Measurements from ENCODE around the gene BANP.
"Not testable (repeated sequence)": the region's sequence is repeated elsewhere in the genome, so short reads cannot be mapped to it uniquely, and the experiment has no call there.

BANP gene

GRCh38 chr16:88016386-88016785 lies 65.2 kb downstream of the BANP start:
- DNase-seq, result not testable (repeated sequence)

DNA sequence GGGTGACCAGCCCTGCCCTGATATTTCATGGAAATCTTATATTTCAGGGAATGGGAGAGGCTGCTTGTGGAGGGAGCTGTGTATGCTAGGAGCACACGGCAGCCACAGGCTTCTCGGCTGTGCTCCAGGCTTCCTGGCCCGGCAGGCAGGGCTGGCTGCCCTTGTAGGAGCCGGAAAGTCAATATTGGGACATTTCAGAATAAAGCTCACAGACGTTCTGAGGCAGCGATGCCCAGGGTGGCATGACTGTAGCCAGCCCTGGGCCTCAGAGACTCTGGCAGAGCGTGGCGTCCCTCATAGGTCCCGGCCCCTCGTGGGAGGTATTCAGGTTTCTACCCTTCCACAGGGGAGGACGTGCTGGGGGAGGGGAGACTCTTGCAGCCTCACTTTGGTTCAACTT lies 65.7 kb downstream of the BANP start:
- no peak for DNase-seq

- DNase-seq, result no peak
These were observed 66.4 kb downstream of the BANP start for GRCh38 chr16:88017587-88018101.

GRCh38 chr16:88018382-88018781 lies 67.1 kb downstream of the BANP start:
- DNase-seq, result not testable (repeated sequence)

DNA sequence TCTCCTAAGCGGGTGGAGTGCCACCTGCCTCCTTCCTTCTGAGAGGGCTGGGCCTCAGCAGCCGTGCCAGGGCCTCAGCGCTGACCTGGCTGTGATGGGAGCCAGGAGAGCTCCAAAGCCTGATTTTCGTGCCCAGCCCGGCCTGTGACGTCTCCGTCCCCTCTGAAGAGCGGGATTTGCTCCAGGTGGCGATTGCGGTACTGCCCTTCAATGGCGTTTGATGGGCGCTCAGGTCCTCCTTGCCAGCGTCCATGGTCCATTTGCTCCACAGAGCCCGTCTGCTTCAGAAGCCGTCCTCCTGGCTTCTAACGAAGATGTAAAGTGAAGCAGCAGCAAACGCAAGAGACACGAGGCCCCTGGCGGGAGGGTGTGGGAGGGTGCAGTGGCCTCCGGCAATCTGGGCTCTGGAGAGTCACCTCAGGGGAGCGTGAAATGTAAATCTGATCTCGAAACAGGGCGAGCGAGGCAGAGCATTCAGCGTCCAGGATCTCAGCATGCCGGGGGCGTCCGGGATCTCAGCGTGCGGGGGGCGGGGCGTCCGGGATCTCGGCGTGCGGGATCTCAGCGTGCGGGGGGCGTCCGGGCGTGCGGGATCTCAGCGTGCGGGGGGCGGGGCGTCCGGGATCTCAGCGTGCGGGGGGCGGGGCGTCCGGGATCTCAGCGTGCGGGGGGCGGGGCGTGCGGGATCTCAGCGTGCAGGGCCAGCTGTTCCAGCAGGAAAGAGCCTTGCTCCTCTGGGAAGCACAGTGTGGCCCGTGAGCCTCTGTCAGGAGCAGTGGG lies 68.0 kb downstream of the BANP start:
- not testable (repeated sequence) for DNase-seq

GRCh38 chr16:88019821-88020515 lies 68.7 kb downstream of the BANP start:
- no peak for DNase-seq

GRCh38 chr16:88020516-88020885 lies 69.3 kb downstream of the BANP start:
- no peak for DNase-seq

DNA sequence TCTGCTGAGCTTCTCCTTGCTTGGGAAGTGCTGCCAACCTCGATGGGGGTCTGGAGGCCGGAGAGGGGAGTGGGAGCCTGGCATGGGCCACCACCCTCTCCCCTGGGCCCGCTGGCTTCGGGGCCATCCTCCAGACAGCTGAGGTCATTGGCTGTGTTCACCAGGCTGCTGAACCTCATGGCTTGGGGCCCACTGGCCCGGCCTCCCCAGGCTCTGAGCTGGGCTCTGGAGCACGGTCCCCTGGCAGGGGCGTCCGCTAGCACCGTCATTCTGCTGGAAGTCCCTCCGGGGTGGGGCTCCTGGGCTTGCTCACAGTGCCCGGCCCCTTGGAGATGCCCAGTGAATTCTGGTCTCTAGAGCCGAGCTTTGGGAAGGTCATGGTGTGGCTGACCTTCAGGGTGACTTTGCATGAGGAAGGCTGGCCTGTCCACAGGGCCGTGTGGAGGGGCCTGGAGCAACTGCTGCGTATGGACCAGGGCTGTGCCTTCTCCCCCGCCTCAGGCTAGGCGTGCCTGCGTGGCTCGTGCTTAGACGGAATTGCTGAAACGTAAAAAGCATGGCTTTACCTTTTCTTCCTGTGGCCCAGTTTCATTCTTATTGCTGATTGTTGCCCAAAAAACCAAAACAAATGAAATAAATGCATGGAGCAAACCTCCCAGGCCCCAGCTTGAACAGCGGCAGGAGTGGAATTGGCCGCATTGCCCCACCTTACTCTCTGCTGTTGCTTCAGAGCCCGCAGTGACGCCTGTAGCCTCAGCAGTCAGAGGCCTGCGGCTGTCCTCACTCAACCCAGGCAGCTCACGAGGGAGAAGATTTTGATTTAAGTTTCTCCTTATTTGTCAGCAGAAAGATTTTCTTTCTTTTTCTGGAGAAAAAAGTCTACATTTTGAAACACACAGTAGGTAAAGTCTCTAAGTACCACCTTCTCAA lies 70.1 kb downstream of the BANP start:
- not testable (repeated sequence) for DNase-seq

- no peak for DNase-seq
These were observed 71.1 kb downstream of the BANP start for GRCh38 chr16:88022076-88023042.

GRCh38 chr16:88023366-88023765 lies 72.1 kb downstream of the BANP start:
- DNase-seq, result no peak

GRCh38 chr16:88023786-88024185 lies 72.6 kb downstream of the BANP start:
- no peak for DNase-seq

- peak; percentile 8 for DNase-seq
These were observed 73.4 kb downstream of the BANP start for GRCh38 chr16:88024491-88025085.

DNA sequence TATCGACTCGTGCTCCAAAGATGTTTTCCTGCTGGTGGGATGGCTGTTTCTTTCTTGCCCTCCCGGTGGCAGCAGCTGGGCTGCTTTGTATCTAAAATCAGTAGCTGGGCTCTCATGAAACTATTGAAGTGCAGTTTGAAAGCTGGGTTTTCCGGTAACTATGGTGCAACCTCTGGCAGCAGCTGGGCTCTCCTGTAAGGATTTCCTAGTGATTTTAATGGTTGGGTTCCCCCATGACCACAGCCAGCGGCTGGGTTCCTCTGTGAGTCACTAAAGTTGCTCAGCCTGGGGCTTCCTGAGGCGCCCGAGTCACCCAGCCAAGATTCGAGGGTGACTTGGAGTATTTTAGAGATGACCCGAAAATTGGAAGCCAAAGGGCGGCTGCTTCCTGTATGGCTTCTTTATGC lies 73.9 kb downstream of the BANP start:
- peak; percentile 27 for DNase-seq

DNA sequence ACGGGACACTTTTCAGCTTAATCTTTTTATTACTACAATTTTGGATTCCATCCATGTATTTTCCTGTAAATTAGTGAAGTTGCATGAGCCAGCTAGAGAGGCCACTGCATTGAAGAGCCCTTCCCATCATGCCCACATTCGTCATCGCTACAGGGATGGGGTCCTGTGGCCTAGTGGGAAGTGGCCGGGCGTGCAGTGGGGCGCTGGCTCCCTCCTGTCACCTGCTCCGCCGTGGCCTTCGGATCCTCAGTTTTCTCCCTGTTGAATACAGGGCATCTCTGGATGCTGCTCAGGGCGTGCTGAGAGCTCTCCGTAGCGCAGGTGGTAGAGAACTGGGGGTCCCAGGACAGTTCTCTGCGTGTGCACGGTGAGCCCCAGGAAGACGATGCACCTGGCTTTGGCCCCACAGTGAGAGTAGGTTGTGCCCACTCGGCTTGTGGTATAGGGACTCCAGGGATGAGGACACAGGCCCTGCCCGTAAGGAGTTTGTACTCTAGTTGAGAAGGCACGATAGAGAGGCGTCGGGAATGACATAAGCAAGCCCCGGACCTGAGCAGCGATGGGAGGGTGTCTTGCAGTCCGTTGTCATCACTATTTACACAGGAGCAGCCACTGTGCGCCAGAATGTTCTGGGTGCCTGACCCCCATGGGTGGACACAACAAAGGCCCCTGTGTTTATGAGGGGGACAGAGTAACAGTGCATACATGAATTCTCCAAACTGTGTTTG lies 74.8 kb downstream of the BANP start:
- DNase-seq, result not testable (repeated sequence)

DNA sequence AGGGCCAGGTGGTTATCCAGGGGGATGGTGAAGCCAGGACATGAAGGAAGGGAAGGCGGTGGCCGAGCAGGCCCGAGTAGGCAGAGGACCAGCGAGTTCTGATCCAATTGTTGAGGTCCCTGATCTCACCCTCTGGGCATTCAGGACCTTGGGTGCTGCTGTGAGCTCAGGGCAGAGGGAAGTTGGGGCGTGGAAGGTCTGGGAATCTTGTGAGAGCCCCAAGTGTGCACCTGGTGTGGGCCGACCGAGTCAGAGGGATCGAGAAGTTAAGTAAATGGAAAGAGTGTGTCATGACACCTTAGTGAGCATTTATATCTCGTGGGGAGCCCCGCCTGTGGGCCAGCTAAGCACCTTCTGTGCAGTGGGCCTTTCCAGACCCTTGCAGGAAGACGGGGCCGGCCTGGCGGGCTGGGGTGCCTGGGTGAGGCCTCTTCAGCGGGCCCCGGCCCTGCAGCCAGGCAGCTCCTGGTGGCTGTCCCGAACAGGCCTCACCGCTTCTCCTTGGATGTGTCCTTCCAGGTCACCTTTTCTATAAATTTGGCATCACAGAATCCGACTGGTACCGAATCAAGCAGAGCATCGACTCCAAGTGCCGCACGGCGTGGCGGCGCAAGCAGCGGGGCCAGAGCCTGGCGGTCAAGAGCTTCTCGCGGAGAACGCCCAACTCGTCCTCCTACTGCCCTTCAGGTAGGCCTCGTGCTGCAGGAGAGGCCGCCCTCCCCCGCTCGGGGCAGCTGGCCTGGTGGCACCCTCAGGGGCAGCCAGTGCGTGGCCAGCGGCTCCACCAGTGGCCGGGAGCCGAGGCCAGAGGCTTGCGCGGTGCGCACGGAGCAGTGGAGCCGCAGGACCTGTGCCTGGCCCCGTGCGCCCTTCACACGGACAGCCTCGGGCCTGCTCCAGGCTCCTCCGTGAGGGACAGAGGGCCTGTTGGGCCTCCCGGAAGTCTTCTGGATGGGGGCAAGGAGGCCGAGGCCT lies 76.0 kb downstream of the BANP start:
- no peak for DNase-seq

DNA sequence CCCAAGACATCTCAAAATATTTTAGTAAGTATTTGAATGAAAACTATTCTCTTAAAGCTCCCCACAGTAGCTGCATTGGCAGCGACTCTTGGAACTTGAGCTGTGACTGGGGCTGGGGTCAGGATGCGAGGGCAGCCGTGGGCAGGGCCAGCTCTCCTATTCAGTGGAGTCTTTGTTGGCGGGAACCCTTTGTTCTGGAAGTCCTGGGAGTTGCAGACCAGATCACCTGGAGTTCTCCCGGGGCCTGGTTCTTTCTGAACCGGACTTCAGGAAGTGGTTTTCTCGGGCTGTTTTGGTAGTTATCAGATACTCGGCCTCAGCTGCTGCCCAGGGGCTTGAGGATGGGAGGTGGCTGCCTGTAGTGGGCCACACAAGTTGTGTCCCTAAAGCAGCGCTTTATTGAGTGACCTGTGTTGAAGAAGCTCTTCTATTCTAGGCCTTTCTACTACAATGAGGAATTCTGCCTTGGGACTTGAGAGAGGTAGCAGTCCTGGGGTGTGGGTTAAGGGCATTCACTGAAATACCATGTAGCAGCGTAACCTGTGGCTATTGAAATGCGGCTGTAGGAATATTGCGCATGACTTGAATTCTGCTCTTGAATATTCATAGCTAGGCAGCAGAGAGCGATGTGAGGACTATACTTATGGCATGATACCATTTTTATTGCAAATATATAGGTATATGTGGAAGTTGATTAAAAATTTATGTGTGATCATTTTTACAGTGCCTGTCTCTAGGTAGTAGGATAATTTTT lies 77.1 kb downstream of the BANP start:
- DNase-seq, result not testable (repeated sequence)

DNA sequence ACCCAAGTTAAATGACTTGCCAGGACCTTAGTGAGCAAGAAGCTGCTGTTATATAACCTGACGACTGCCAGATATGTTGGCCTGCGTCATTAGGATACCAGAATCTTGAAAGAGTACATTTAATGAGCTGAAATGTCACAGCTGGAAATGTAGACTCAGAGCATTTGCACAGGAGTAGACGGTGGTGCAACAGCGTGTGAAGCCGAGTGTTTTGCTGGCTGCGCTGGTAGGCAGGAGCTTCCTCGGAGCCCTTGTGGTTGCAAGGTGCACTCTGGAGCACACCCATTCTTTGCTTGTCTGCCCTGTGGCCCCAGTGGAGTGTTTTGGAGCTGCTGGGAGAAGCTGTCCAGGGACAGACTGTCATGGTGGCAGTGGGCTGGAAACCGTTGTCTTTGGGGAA lies 79.3 kb downstream of the BANP start:
- no peak for DNase-seq

DNA sequence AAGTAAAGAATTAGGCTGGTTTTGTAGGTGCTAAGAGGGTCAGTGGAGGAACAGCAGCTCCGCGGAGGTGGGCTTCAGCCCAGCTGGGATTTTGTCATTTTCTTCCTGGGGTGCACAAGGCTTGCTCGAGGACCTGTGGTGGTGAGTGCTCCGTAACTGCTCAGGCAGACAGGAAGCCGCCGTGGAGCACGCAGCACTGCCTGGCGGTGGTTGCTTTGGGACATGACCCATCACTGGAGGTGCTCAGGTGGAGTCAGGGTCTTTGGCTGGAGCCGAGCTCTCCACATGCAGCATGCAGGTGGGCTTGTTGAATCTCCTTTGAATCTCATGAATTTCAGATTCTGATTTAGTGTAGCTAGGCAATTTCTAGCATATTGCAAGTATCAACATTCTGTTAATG lies 79.7 kb downstream of the BANP start:
- not testable (repeated sequence) for DNase-seq
